GM19035 (cell line): ENCODE results near the gene TNS1.

Experiments used
- ATAC-seq: cut with Tn5 transposase; IDR thresholded peaks from one replicate; pipeline ENCODE4 v1.9.1; 2021; ENCODE audit not compliant: unreplicated experiment

Gene TNS1

GRCh38 chr2:218017211-218018053 is 14.6 kb upstream of the TNS1 start:
- ATAC-seq = no peak

- ATAC-seq = no peak
Measured at GRCh38 chr2:218016810-218017209, 14.0 kb upstream of the TNS1 start.

GRCh38 chr2:218015586-218016521 is 13.1 kb upstream of the TNS1 start:
- ATAC-seq = no peak

GRCh38 chr2:218014706-218015585 is 12.2 kb upstream of the TNS1 start:
- ATAC-seq = no peak

- no peak for ATAC-seq
Measured at GRCh38 chr2:218013289-218013688, 10.5 kb upstream of the TNS1 start.

GRCh38 chr2:218012284-218012683 is 9.5 kb upstream of the TNS1 start:
- no peak for ATAC-seq

GRCh38 chr2:218011653-218012040 is 8.9 kb upstream of the TNS1 start:
- no peak for ATAC-seq

GRCh38 chr2:218010984-218011652 is 8.3 kb upstream of the TNS1 start:
- ATAC-seq = no peak

- ATAC-seq = no peak
Measured at GRCh38 chr2:218010140-218010983, 7.6 kb upstream of the TNS1 start.

GRCh38 chr2:218009765-218010139 is 7.0 kb upstream of the TNS1 start:
- no peak for ATAC-seq

- no peak for ATAC-seq
Measured at GRCh38 chr2:218009231-218009630, 6.4 kb upstream of the TNS1 start.

- ATAC-seq = no peak
Measured at GRCh38 chr2:218008060-218009040, 5.6 kb upstream of the TNS1 start.

GRCh38 chr2:218006741-218007140 is 3.9 kb upstream of the TNS1 start:
- ATAC-seq = no peak

GRCh38 chr2:218005486-218005885 is 2.7 kb upstream of the TNS1 start:
- no peak for ATAC-seq

GRCh38 chr2:218005028-218005427 is 2.2 kb upstream of the TNS1 start:
- ATAC-seq = no peak

GRCh38 chr2:218003981-218004419 is 1.2 kb upstream of the TNS1 start:
- no peak for ATAC-seq

GRCh38 chr2:218003281-218003944 is 618 bp upstream of the TNS1 start:
- no peak for ATAC-seq
